Measurements from ENCODE around the gene EPS8L2.

Gene EPS8L2

GRCh38 chr11:691710-692590, 14.1 kb upstream of the EPS8L2 start:
- Histone ChIP-seq H3K27ac (ENCODE audit: low read length) (no peak overlapping the region), H3K4me1 (ENCODE audit: insufficient read depth, low read length) (peaks cover 6% of the 10 kb centered on the region; the same call in 1 of the 2 replicates), H3K9ac (ENCODE audit: low read depth, low read length) (peak overlapping the region; percentile 37; the same call in 1 of the 2 replicates), H3K27me3 (ENCODE audit: insufficient read depth, low read length) (no peaks in the 10 kb centered on the region), H3K9me3 (ENCODE audit: insufficient read depth, low read depth, low read length) (no peaks in the 10 kb centered on the region), H3K4me3 (ENCODE audit: low read length) (no peak overlapping the region), H3K36me3 (ENCODE audit: insufficient read depth, low read depth, low read length) (peaks cover 36% of the 10 kb centered on the region)

GRCh38 chr11:692824-693414, 13.1 kb upstream of the EPS8L2 start:
- H3K4me1 ChIP-seq (ENCODE audit: insufficient read depth, low read length) = peaks cover 12% of the 10 kb centered on the region
- peak overlapping the region; percentile 33; the same call in 1 of the 2 replicates for H3K4me3 ChIP-seq (ENCODE audit: low read length)
- H3K27ac ChIP-seq (ENCODE audit: low read length) = no peak overlapping the region
- H3K9me3 ChIP-seq (ENCODE audit: insufficient read depth, low read depth, low read length) = no peaks in the 10 kb centered on the region
- peaks cover 26% of the 10 kb centered on the region for H3K36me3 ChIP-seq (ENCODE audit: insufficient read depth, low read depth, low read length)
- H3K9ac ChIP-seq (ENCODE audit: low read depth, low read length) = peak overlapping the region; percentile 37; the same call in 1 of the 2 replicates
- no peaks in the 10 kb centered on the region for H3K27me3 ChIP-seq (ENCODE audit: insufficient read depth, low read length)

GRCh38 chr11:693415-693831, 12.6 kb upstream of the EPS8L2 start:
- Histone ChIP-seq H3K9ac (ENCODE audit: low read depth, low read length) (peak overlapping the region; percentile 37), H3K4me3 (ENCODE audit: low read length) (peak overlapping the region; percentile 33; the same call in 1 of the 2 replicates), H3K4me1 (ENCODE audit: insufficient read depth, low read length) (peaks cover 14% of the 10 kb centered on the region), H3K9me3 (ENCODE audit: insufficient read depth, low read depth, low read length) (no peaks in the 10 kb centered on the region), H3K36me3 (ENCODE audit: insufficient read depth, low read depth, low read length) (peaks cover 21% of the 10 kb centered on the region), H3K27me3 (ENCODE audit: insufficient read depth, low read length) (no peaks in the 10 kb centered on the region), H3K27ac (ENCODE audit: low read length) (no peak overlapping the region)

GRCh38 chr11:693887-694562, 12.0 kb upstream of the EPS8L2 start:
- Histone ChIP-seq H3K9me3 (ENCODE audit: insufficient read depth, low read depth, low read length) (no peaks in the 10 kb centered on the region), H3K4me3 (ENCODE audit: low read length) (peak overlapping the region; percentile 33; the same call in 1 of the 2 replicates), H3K27ac (ENCODE audit: low read length) (no peak overlapping the region), H3K36me3 (ENCODE audit: insufficient read depth, low read depth, low read length) (peaks cover 15% of the 10 kb centered on the region), H3K4me1 (ENCODE audit: insufficient read depth, low read length) (peaks cover 14% of the 10 kb centered on the region), H3K27me3 (ENCODE audit: insufficient read depth, low read length) (no peaks in the 10 kb centered on the region), H3K9ac (ENCODE audit: low read depth, low read length) (0 out of 2 replicates have a peak overlapping the region, but pooled peaks have one; percentile 37)

GRCh38 chr11:694563-695287, 11.3 kb upstream of the EPS8L2 start, which contains the start of gene DEAF1:
Gene DEAF1 (minus strand): TSS chr11:695222. CDS start chr11:695047, 175 bp downstream.
- peak within 1 kb of the TSS; percentile 80 for H3K4me3 ChIP-seq (ENCODE audit: low read length)
- H3K9ac ChIP-seq (ENCODE audit: low read depth, low read length) = peak within 1 kb of the TSS; percentile 97
- H3K27ac ChIP-seq (ENCODE audit: low read length) = peak within 1 kb of the TSS; percentile 66
- peaks cover 14% of the 10 kb centered on the region for H3K4me1 ChIP-seq (ENCODE audit: insufficient read depth, low read length)
- no peaks in the 10 kb centered on the region for H3K9me3 ChIP-seq (ENCODE audit: insufficient read depth, low read depth, low read length)
- no peaks in the 10 kb centered on the region for H3K27me3 ChIP-seq (ENCODE audit: insufficient read depth, low read length)
- peaks cover 11% of the 10 kb centered on the region for H3K36me3 ChIP-seq (ENCODE audit: insufficient read depth, low read depth, low read length)

GRCh38 chr11:695288-695537, 10.8 kb upstream of the EPS8L2 start:
- Histone ChIP-seq H3K36me3 (ENCODE audit: insufficient read depth, low read depth, low read length) (peaks cover 12% of the 10 kb centered on the region; the same call in 1 of the 2 replicates), H3K9me3 (ENCODE audit: insufficient read depth, low read depth, low read length) (no peaks in the 10 kb centered on the region), H3K9ac (ENCODE audit: low read depth, low read length) (peak overlapping the region; percentile 97), H3K4me1 (ENCODE audit: insufficient read depth, low read length) (peaks cover 14% of the 10 kb centered on the region), H3K27ac (ENCODE audit: low read length) (peak overlapping the region; percentile 66), H3K4me3 (ENCODE audit: low read length) (peak overlapping the region; percentile 80), H3K27me3 (ENCODE audit: insufficient read depth, low read length) (no peaks in the 10 kb centered on the region)

- Histone ChIP-seq H3K27me3 (ENCODE audit: insufficient read depth, low read length) (no peaks in the 10 kb centered on the region), H3K27ac (ENCODE audit: low read length) (peak within 1 kb of the TSS; percentile 66), H3K4me1 (ENCODE audit: insufficient read depth, low read length) (peaks cover 14% of the 10 kb centered on the region), H3K9me3 (ENCODE audit: insufficient read depth, low read depth, low read length) (no peaks in the 10 kb centered on the region), H3K36me3 (ENCODE audit: insufficient read depth, low read depth, low read length) (peaks cover 12% of the 10 kb centered on the region; the same call in 1 of the 2 replicates), H3K9ac (ENCODE audit: low read depth, low read length) (peak within 1 kb of the TSS; percentile 97), H3K4me3 (ENCODE audit: low read length) (peak within 1 kb of the TSS; percentile 80)
Measured at GRCh38 chr11:695538-696248, 10.3 kb upstream of the EPS8L2 start, which contains the start of gene TMEM80. Gene TMEM80 (plus strand): TSS chr11:695816. CDS start chr11:695828, 12 bp downstream.

GRCh38 chr11:696955-697491, 9.0 kb upstream of the EPS8L2 start:
- Histone ChIP-seq H3K27me3 (ENCODE audit: insufficient read depth, low read length) (no peaks in the 10 kb centered on the region), H3K4me1 (ENCODE audit: insufficient read depth, low read length) (peaks cover 14% of the 10 kb centered on the region), H3K4me3 (ENCODE audit: low read length) (no peak overlapping the region), H3K36me3 (ENCODE audit: insufficient read depth, low read depth, low read length) (peaks cover 4% of the 10 kb centered on the region; the same call in 1 of the 2 replicates), H3K9me3 (ENCODE audit: insufficient read depth, low read depth, low read length) (no peaks in the 10 kb centered on the region), H3K9ac (ENCODE audit: low read depth, low read length) (no peak overlapping the region), H3K27ac (ENCODE audit: low read length) (no peak overlapping the region)

- no peak overlapping the region for H3K4me3 ChIP-seq (ENCODE audit: low read length)
- peaks cover 4% of the 10 kb centered on the region; the same call in 1 of the 2 replicates for H3K36me3 ChIP-seq (ENCODE audit: insufficient read depth, low read depth, low read length)
- H3K9ac ChIP-seq (ENCODE audit: low read depth, low read length) = peak overlapping the region; percentile 35; the same call in 1 of the 2 replicates
- no peaks in the 10 kb centered on the region for H3K9me3 ChIP-seq (ENCODE audit: insufficient read depth, low read depth, low read length)
- peaks cover 14% of the 10 kb centered on the region for H3K4me1 ChIP-seq (ENCODE audit: insufficient read depth, low read length)
- H3K27me3 ChIP-seq (ENCODE audit: insufficient read depth, low read length) = no peaks in the 10 kb centered on the region
- no peak overlapping the region for H3K27ac ChIP-seq (ENCODE audit: low read length)
Measured at GRCh38 chr11:697811-698311, 8.2 kb upstream of the EPS8L2 start.

GRCh38 chr11:698493-699115, 7.4 kb upstream of the EPS8L2 start:
- Histone ChIP-seq H3K27me3 (ENCODE audit: insufficient read depth, low read length) (no peaks in the 10 kb centered on the region), H3K4me3 (ENCODE audit: low read length) (no peak overlapping the region), H3K4me1 (ENCODE audit: insufficient read depth, low read length) (peaks cover 11% of the 10 kb centered on the region), H3K9me3 (ENCODE audit: insufficient read depth, low read depth, low read length) (no peaks in the 10 kb centered on the region), H3K9ac (ENCODE audit: low read depth, low read length) (no peak overlapping the region), H3K36me3 (ENCODE audit: insufficient read depth, low read depth, low read length) (peaks cover 4% of the 10 kb centered on the region; the same call in 1 of the 2 replicates), H3K27ac (ENCODE audit: low read length) (no peak overlapping the region)
